HepG2 (cell line): ENCODE data around the gene TBCD. TPM values are rescaled to one million over a fixed set of nuclear protein-coding genes. Genes with fewer than 3 reads are reported as not detected.

Source experiments
- ATAC-seq: fragments of 200-7000 bp; cut with Tn5 transposase; 3 replicates; pipeline ENCODE4 v1.9.1; 2020; ENCODE audit warnings: mild to moderate bottlenecking, moderate library complexity
- BruUV-seq: library from RNA; stranded (reverse); fragments of 400-500 nt; replicated peaks from 2 replicates; lab custom pipeline; 2021; lab: Mats Ljungman, UMichigan
- CTCF ChIA-PET: fragments of 300-600 bp; formaldehyde crosslinking; extraction: SDS; loops from one replicate; lab custom pipeline; 2021; ENCODE audit warnings: low total read pairs, inconsistent platforms, low intra/inter-chr PET ratio; lab: Yijun Ruan, JAX
- POLR2A ChIA-PET: fragments of 350-600 bp; sonication (Branson Sonifier 250); formaldehyde crosslinking; loops from one replicate; lab custom pipeline; 2020; ENCODE audit warnings: antibody characterized with exemption, inconsistent platforms; lab: Yijun Ruan, JAX
- DNase-seq: peaks from one replicate; pipeline ENCODE4 v3.0.0-alpha.2; 2015; ENCODE audit warnings: low spot score
- FAIRE-seq: peaks from 3 replicates; lab custom pipeline; 2011; peaks lifted over from hg19 to GRCh38; lab: Jason Lieb, UNC
- H2AFZ ChIP-seq: one replicate; pipeline ENCODE4 v1.6.1; 2011; ENCODE audit warnings: low read length, inconsistent platforms
- H3K27ac ChIP-seq: fragments of 300-600 bp; 3 replicates; pipeline ENCODE4 v1.8.0; 2011; ENCODE audit warnings: mixed run types, mild to moderate bottlenecking, mixed read lengths, low read length, inconsistent platforms; ENCODE audit not compliant: insufficient read depth; ENCODE audit errors: extremely low read length
- H3K27me3 ChIP-seq, 2 experiments: fragments of 200-600 bp in 1 of 2; 2 replicates in 1 of 2; 3 replicates in 1 of 2; pipeline versions ENCODE4 v1.6.0 to v1.8.0; 2011; ENCODE audit warnings: low read length in 2 of 2, mild to moderate bottlenecking in 2 of 2, moderate library complexity in 2 of 2, inconsistent platforms in 1 of 2; ENCODE audit not compliant: insufficient read depth in 2 of 2, control insufficient read depth in 1 of 2
- H3K36me3 ChIP-seq, 2 experiments: fragments of 200-600 bp in 1 of 2; replicated peaks in 1 of 2; 2 replicates in 1 of 2; 3 replicates in 1 of 2; pipeline versions ENCODE4 v1.5.1 to v1.8.0; 2011; ENCODE audit warnings: low read length in 2 of 2, inconsistent platforms in 1 of 2; ENCODE audit not compliant: insufficient read depth in 2 of 2, control insufficient read depth in 1 of 2
- H3K4me1 ChIP-seq: 2 replicates; pipeline ENCODE4 v1.5.1; 2012; ENCODE audit warnings: low read length, inconsistent platforms; ENCODE audit not compliant: insufficient read depth
- H3K4me2 ChIP-seq: 2 replicates; pipeline ENCODE4 v1.6.0; 2011; ENCODE audit warnings: low read depth, low read length, inconsistent platforms
- H3K4me3 ChIP-seq, 3 experiments: fragments of 200-600 bp in 1 of 3; sonication (generic), shearing (Covaris generic) in 1 of 3; replicated peaks in 1 of 3; 2 replicates each; pipeline ENCODE4 v1.5.1; 2011 to 2016; ENCODE audit warnings: low read length in 3 of 3, inconsistent platforms in 2 of 3, low read depth in 2 of 3, mild to moderate bottlenecking in 2 of 3, control low read depth in 1 of 3, mixed read lengths in 1 of 3; ENCODE audit not compliant: insufficient read depth in 1 of 3
- H3K79me2 ChIP-seq: one replicate; pipeline ENCODE4 v1.6.1; 2011; ENCODE audit warnings: low read length, inconsistent platforms; ENCODE audit not compliant: insufficient read depth
- H3K9ac ChIP-seq: 2 replicates; pipeline ENCODE4 v1.6.0; 2011; ENCODE audit warnings: mild to moderate bottlenecking, low read depth, low read length, inconsistent platforms; ENCODE audit not compliant: insufficient read depth
- H3K9me3 ChIP-seq: 2 replicates; pipeline ENCODE4 v1.5.1; 2012; ENCODE audit warnings: mild to moderate bottlenecking, low read length
- H4K20me1 ChIP-seq: 2 replicates; pipeline ENCODE4 v1.6.0; 2011; ENCODE audit warnings: inconsistent platforms, mild to moderate bottlenecking, low read length, moderate library complexity; ENCODE audit not compliant: insufficient read depth
- ESRRA ChIP-seq: sonication (generic); formaldehyde crosslinking; IDR thresholded peaks from 2 replicates; pipeline ENCODE4 v1.5.1; 2020; ENCODE audit warnings: mild to moderate bottlenecking, low read depth, missing genetic modification reagents
- FOSL2 ChIP-seq: sonication (generic); formaldehyde crosslinking; IDR thresholded peaks from 2 replicates; pipeline ENCODE4 v1.4.0; 2020; ENCODE audit warnings: missing genetic modification reagents
- HNRNPLL ChIP-seq: fragments of 200-400 bp; formaldehyde crosslinking; IDR thresholded peaks from 2 replicates; pipeline ENCODE4 v1.6.1; 2017; ENCODE audit warnings: mild to moderate bottlenecking, low read depth, low read length; ENCODE audit not compliant: poor library complexity, severe bottlenecking
- KAT7 ChIP-seq: IDR thresholded peaks from 2 replicates; pipeline ENCODE4 v1.6.1; 2018; ENCODE audit warnings: borderline replicate concordance, missing compliant biosample characterization
- KLF15 ChIP-seq: sonication (generic); formaldehyde crosslinking; IDR thresholded peaks from 2 replicates; pipeline ENCODE4 v1.8.1; 2023; ENCODE audit warnings: borderline replicate concordance, mild to moderate bottlenecking, inconsistent platforms, missing genetic modification reagents, mixed read lengths
- KLF6 ChIP-seq: IDR thresholded peaks from 2 replicates; pipeline ENCODE4 v1.8.0; 2016; ENCODE audit warnings: missing biosample characterization, missing genetic modification reagents
- MEIS1 ChIP-seq: sonication (generic); formaldehyde crosslinking; IDR thresholded peaks from 2 replicates; pipeline ENCODE4 v1.9.0; 2021; ENCODE audit warnings: mild to moderate bottlenecking, missing genetic modification reagents, moderate library complexity, borderline replicate concordance
- TFE3 ChIP-seq: IDR thresholded peaks from 2 replicates; pipeline ENCODE4 v1.6.1; 2016
- ZNF121 ChIP-seq: sonication (generic); formaldehyde crosslinking; IDR thresholded peaks from 2 replicates; pipeline ENCODE4 v1.5.0; 2020; ENCODE audit warnings: mild to moderate bottlenecking, missing genetic modification reagents
- ZNF335 ChIP-seq: sonication (generic); formaldehyde crosslinking; IDR thresholded peaks from 2 replicates; pipeline ENCODE4 v1.4.0; 2020; ENCODE audit warnings: missing genetic modification reagents
- ZNF850 ChIP-seq: sonication (generic); formaldehyde crosslinking; conservative IDR thresholded peaks from 2 replicates; pipeline ENCODE4 v1.9.0; 2021; ENCODE audit warnings: mild to moderate bottlenecking, missing genetic modification reagents
- ZSCAN12 ChIP-seq: sonication (generic); formaldehyde crosslinking; IDR thresholded peaks from 2 replicates; pipeline ENCODE4 v1.9.0; 2021; ENCODE audit warnings: mild to moderate bottlenecking, missing genetic modification reagents
- WGBS: methylation state at CpG from one replicate; pipeline ENCODE4 v1.1.6; 2017; ENCODE audit warnings: low lambda C conversion rate; 5-methylcytosine and 5-hydroxymethylcytosine counted together
- in situ Hi-C: cut with HindIII; loops from 2 replicates; pipeline ENCODE4 v1.10.0; 2017; ENCODE audit warnings: low pct_unique_long_range_greater_than_20kb; ENCODE audit not compliant: extremely low pct_ligation_motif_present
- intact Hi-C: fragments of 100-400 bp; cut with micrococcal nuclease; formaldehyde crosslinking; loops from one replicate; pipeline ENCODE4 v1.10.0; 2022; ENCODE audit not compliant: unreplicated experiment
- polyA plus RNA-seq, 8 experiments: library from polyadenylated mRNA; depleted of rRNA in 3 of 8; stranded (reverse) in 7 of 8; unstranded in 1 of 8; fragments of >200 nt; fragmentation: Illumina TruSeq in 4 of 8; extraction: Trizol in 4 of 8; gene quantifications; 2 replicates each; pipeline versions ENCODE4 v1.2.1 to v1.2.3, GENCODE V29; 2011 to 2016; ENCODE audit warnings: low read depth in 4 of 8, missing spikeins in 1 of 8, mixed read lengths in 1 of 8; ENCODE audit not compliant: insufficient read depth in 1 of 8
- total RNA-seq, 5 experiments: library from RNA; depleted of rRNA; stranded (reverse); fragments of >200 nt; fragmentation: Illumina TruSeq; extraction: Trizol; gene quantifications; 2 replicates each; pipeline ENCODE4 v1.2.3, GENCODE V29; 2016; ENCODE audit warnings: low read depth in 1 of 5
- TF ChIP-seq, protein P1 (sequence below): conservative IDR thresholded peaks from 2 replicates; pipeline ENCODE4 v1.6.1; 2018; ENCODE audit warnings: missing genetic modification reagents
- TF ChIP-seq, protein P2 (sequence below): sonication (generic); formaldehyde crosslinking; conservative IDR thresholded peaks from 2 replicates; pipeline ENCODE4 v1.4.0; 2020; ENCODE audit warnings: missing genetic modification reagents
- TF ChIP-seq, protein P3 (sequence below): sonication (generic); formaldehyde crosslinking; IDR thresholded peaks from 2 replicates; pipeline ENCODE4 v1.4.0; 2020; ENCODE audit warnings: missing genetic modification reagents, borderline replicate concordance

Gene TBCD
- total and polyA plus RNA-seq, 2 of the 13 experiments (the other 11 are each of a cell fraction or from before 2014, with no cell fraction given) = 33.9 to 54.8 TPM

DNA sequence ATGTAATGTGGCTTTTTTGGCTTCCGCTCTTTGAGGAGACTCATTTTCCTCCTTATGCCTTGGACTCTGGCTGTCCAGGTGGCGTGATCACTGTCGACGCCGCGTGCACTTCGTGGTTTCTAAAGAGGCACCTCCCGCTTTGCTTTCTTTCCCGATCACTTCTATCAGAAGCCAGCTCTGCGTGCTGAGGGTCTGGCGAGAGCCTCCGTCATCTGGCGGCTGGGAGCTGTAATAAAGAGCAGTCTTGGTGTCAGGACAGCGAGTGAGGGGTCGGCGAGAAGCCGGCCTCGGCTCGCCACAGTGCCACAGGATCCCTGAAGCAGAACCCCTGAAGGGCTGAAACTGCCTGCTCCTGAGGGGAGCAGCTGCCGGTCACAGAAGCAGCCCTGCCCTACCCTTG lies 80.5 kb downstream of the TBCD start:
- H2AFZ ChIP-seq = no peak overlapping the region
- WGBS = 94% methylated on average over 20 of the region's 20 CpGs
- H3K36me3 ChIP-seq = peaks cover 9 to 24% of the 10 kb centered on the region in 2 experiments; a peak in 4 of 5 replicates
- no peak overlapping the region for H3K27ac ChIP-seq
- intact Hi-C loops (no loop called here), in situ Hi-C loops (no loop called here)
- no TSS peak for BruUV-seq
- FAIRE-seq (no peak), DNase-seq (no peak), ATAC-seq (no peak)
- no peak overlapping the region for H3K4me3 ChIP-seq
- ChIA-PET CTCF (no interaction called here), POLR2A (no interaction called here)
- no peaks in the 10 kb centered on the region for H3K9me3 ChIP-seq
- peaks cover 13% of the 10 kb centered on the region for H3K4me1 ChIP-seq
- no peaks in the 10 kb centered on the region for H3K79me2 ChIP-seq
- H4K20me1 ChIP-seq = no peaks in the 10 kb centered on the region
- H3K4me2 ChIP-seq = no peak overlapping the region
- no peaks in the 10 kb centered on the region for H3K27me3 ChIP-seq
- H3K9ac ChIP-seq = no peak overlapping the region
- no peak for TF ChIP-seq ZNF850 (CRISPR knock-in tag)
- no peak for TF ChIP-seq ESRRA
- no peak for TF ChIP-seq KLF15 (CRISPR knock-in tag)
- TF ChIP-seq, protein P1, sequence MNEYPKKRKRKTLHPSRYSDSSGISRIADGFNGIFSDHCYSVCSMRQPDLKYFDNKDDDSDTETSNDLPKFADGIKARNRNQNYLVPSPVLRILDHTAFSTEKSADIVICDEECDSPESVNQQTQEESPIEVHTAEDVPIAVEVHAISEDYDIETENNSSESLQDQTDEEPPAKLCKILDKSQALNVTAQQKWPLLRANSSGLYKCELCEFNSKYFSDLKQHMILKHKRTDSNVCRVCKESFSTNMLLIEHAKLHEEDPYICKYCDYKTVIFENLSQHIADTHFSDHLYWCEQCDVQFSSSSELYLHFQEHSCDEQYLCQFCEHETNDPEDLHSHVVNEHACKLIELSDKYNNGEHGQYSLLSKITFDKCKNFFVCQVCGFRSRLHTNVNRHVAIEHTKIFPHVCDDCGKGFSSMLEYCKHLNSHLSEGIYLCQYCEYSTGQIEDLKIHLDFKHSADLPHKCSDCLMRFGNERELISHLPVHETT (CRISPR knock-in tag) = no peak
- TF ChIP-seq ZNF335 (CRISPR knock-in tag) = no peak
- TF ChIP-seq KLF6 = no peak
- TF ChIP-seq, protein P2, sequence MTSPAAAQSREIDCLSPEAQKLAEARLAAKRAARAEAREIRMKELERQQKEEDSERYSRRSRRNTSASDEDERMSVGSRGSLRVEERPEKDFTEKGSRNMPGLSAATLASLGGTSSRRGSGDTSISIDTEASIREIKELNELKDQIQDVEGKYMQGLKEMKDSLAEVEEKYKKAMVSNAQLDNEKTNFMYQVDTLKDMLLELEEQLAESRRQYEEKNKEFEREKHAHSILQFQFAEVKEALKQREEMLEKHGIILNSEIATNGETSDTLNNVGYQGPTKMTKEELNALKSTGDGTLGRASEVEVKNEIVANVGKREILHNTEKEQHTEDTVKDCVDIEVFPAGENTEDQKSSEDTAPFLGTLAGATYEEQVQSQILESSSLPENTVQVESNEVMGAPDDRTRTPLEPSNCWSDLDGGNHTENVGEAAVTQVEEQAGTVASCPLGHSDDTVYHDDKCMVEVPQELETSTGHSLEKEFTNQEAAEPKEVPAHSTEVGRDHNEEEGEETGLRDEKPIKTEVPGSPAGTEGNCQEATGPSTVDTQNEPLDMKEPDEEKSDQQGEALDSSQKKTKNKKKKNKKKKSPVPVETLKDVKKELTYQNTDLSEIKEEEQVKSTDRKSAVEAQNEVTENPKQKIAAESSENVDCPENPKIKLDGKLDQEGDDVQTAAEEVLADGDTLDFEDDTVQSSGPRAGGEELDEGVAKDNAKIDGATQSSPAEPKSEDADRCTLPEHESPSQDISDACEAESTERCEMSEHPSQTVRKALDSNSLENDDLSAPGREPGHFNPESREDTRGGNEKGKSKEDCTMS = no peak
- TF ChIP-seq, protein P3, sequence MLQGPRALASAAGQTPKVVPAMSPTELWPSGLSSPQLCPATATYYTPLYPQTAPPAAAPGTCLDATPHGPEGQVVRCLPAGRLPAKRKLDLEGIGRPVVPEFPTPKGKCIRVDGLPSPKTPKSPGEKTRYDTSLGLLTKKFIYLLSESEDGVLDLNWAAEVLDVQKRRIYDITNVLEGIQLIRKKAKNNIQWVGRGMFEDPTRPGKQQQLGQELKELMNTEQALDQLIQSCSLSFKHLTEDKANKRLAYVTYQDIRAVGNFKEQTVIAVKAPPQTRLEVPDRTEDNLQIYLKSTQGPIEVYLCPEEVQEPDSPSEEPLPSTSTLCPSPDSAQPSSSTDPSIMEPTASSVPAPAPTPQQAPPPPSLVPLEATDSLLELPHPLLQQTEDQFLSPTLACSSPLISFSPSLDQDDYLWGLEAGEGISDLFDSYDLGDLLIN = no peak
- no peak for TF ChIP-seq KAT7
- no peak for TF ChIP-seq ZSCAN12 (CRISPR knock-in tag)
- no peak for TF ChIP-seq ZNF121 (CRISPR knock-in tag)
- no peak for TF ChIP-seq MEIS1 (CRISPR knock-in tag)
- no peak for TF ChIP-seq FOSL2
- no peak for TF ChIP-seq HNRNPLL
- TF ChIP-seq TFE3 (CRISPR knock-in tag) = no peak
